Measurements from ENCODE around the gene ANKRD39.

DNA sequence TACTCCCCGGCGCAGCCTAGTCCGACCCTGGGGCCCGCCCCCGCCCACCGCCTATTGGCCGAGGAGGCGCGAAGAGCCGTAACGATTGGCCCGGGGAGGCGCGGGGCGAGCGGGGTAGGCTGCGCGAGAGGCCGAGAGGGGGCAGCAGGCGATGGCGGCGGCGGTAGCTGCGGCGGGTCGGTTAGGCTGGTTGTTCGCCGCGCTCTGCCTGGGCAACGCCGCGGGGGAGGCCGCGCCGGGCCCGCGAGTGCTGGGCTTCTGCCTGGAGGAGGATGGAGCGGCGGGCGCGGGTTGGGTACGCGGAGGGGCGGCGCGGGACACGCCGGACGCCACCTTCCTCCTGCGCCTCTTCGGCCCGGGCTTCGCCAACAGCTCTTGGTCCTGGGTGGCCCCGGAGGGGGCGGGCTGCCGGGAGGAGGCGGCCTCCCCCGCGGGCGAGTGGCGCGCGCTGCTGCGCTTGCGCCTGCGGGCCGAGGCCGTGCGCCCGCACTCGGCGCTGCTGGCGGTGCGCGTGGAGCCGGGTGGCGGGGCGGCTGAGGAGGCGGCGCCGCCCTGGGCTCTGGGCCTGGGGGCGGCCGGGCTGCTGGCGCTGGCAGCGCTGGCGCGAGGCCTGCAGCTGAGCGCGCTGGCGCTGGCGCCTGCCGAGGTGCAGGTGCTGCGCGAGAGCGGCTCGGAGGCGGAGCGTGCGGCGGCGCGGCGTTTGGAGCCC is 41.5 kb downstream of the ANKRD39 start, which contains the start of gene CNNM3:
- TF ChIP-seq, protein P1, sequence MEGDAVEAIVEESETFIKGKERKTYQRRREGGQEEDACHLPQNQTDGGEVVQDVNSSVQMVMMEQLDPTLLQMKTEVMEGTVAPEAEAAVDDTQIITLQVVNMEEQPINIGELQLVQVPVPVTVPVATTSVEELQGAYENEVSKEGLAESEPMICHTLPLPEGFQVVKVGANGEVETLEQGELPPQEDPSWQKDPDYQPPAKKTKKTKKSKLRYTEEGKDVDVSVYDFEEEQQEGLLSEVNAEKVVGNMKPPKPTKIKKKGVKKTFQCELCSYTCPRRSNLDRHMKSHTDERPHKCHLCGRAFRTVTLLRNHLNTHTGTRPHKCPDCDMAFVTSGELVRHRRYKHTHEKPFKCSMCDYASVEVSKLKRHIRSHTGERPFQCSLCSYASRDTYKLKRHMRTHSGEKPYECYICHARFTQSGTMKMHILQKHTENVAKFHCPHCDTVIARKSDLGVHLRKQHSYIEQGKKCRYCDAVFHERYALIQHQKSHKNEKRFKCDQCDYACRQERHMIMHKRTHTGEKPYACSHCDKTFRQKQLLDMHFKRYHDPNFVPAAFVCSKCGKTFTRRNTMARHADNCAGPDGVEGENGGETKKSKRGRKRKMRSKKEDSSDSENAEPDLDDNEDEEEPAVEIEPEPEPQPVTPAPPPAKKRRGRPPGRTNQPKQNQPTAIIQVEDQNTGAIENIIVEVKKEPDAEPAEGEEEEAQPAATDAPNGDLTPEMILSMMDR (IDR thresholded peaks at IDR 0.05): peak; percentile 59 to 89 (median 65)
- peak; percentile 89 for TF ChIP-seq POLR2A (IDR thresholded peaks at IDR 0.05)
- no peak for TF ChIP-seq EP300 (IDR thresholded peaks at IDR 0.05; ENCODE audit: low read depth)
- peak; percentile 90 to 96 (median 94) for TF ChIP-seq POLR2AphosphoS5 (IDR thresholded peaks at IDR 0.05)

All from transverse colon (tissue), 4 donors.